ENCODE measurements around the gene SMPD3. TPM values are rescaled to one million over a fixed set of nuclear protein-coding genes. Genes with fewer than 3 reads are reported as not detected.

Gene SMPD3
- polyA plus RNA-seq, 3 donors = 0.45 to 1.9 (median 1.6) TPM

DNA sequence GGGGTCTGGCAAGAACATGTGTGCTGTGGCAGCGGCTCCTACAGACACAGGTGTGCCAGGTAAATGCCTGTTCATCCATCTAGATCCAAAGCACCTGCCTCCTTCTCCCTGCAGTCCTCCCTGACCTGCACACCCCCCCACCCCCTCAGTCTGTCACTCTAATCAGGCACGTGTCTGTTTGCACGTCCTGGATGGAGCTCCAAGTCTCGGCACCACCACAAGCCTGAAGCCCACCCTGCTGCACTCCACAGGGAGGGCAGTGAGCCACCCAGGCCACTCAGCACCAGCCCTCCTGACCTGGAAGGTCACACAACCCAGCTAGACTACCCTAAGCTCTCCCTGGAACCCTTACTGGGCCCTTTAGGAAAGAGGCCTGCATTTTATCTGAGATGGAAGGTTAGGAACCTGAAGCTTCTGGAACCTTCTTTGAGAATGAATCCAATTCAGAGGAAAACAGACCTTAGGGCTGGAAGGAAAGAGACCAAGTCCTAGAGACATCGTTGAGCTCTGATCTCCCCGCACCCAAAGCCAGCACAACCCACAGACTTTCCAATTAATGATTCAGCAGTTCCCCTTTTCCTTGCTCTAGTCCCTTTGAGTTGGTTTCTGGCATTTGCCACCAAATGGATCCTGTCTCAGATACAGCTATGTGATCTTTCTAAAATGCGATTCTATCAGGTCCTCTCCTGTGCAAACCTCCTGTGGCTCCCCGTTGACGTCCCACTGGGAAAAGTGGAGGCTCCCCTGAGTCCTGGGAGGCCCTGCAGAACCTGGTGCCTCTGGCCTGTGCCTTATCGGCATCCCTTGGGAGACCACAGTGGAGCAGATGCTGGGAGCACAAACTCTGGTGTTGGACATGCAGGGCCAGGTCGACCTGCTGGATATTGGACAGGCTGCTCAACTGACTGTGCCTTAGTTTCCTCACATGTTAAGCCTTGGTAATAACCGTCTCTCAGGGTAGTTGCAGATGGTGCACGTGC is 69.6 kb downstream of the SMPD3 start:
- 78 to 83% (median 79%) methylated on average over 13 of the region's 13 CpGs for WGBS, 3 donors
- no peak overlapping the region for H3K27ac ChIP-seq (ENCODE audit: low read depth, low read length)

DNA sequence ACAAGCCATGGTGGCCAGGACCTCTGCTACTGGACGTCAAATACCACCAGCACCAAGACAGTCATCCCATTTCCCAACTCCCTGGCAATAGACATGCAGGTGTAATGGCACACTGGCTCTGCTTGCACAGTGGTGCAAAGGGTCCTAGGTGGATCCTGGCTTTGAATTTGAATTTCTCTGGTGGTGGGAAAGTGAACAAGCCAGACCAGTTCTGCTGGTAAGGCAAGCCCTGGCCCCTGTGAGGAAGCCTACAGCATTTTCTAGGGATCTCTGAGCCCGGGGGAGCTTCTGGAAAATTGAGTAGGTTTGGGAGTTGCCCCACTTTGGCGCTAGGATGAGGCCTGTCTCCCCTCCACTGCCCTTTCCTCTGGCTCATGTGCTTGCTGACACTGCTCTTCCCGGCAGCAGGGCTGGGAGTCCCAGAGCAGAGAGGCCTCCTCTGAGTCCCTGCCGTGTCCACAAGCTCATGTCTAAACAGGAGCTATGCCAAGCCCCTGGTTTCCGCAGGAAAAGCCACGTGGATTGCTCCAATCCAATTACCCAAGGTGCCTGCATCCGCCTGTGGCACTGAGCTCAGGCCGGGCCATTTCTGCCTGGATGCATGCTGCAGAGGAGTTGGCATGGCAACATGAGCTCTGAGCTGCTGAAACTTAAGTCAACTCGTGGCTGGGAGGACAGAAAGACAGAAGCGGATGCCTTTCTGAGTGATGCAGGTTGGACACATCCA is 70.5 kb downstream of the SMPD3 start:
- 50 to 70% (median 60%) methylated on average over 11 of the region's 11 CpGs for WGBS, 3 donors
- H3K27ac ChIP-seq (ENCODE audit: low read depth, low read length) = no peak overlapping the region

DNA sequence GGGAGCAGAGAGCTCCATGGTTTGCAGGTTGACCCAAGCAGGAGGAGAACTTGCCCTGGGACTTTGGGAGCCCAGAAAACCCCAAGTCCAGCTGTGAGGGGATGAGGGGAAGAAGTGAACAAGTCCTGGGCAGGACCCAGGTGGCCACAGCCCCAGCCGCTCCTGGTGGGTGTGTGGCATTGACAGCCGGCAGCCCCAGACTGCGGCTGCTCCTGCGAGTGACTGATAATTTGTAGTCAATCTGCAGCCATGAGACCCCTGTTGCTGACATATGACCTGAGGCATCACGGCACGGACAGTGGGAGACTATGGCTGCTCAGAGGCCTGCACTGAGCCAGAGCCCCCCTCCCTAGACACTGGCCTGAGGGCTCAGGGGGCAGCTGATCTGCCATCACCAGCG is 71.1 kb downstream of the SMPD3 start:
- WGBS, 3 donors = 93 to 97% (median 96%) methylated on average over 7 of the region's 7 CpGs
- no peak overlapping the region for H3K27ac ChIP-seq (ENCODE audit: low read depth, low read length)

DNA sequence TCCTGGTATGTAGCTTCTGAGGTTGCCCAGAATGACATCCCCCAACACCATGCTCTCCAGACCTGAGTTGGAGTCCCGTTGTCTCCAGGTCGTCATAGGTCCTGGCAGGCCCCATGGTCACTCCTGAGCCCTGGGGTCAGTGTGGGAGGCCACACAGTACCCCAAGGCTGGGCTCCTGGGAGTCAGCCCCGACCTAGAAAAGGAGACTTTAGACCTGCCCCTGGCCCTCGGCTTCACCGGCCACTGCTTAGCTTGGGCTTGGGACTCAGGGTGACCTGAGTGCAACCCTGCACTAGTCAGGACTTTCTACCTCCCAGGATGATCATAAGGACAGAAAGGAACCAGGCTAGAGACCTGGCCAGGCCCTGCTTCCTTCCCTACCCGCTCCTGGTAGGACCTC is 71.7 kb downstream of the SMPD3 start:
- WGBS, 3 donors = 93 to 97% (median 94%) methylated on average over 6 of the region's 6 CpGs
- no peak overlapping the region for H3K27ac ChIP-seq (ENCODE audit: low read depth, low read length)

DNA sequence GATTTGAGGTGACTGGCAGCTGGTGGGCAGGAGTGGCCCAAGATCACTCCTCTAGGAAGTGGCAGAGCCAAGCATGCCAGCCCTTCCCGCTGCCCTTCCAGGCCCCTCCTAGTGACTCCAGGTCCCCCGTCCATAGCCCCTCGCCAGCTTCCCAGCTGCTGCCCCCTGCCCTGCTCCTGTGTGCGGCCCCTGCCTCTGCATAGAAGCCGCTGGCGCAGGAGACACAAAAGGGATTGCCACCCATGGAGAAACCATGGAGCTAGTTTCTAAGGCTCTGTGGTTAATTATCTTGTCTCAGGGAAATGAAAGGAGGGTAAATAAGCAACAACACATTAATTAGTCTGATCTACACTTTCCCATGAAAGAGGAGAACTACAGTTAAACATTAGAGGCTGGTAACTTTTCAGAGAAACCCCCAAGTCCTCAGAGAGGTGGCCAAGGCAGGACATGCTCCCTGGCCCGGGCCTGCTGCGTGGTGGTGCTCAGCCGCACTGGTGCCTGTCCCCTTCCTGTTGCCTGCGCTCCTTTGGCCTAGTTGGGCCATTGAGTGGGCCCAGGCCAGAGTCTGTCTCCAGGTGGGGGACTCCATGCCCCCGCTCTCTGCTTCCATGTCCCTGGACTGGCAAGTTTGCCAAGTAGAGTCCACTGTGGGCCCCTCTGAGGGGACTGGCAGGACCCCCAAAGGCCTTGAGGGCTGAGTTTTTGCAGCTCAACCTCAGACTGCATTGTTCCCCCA is 72.3 kb downstream of the SMPD3 start:
- 91 to 96% (median 95%) methylated on average over 10 to 11 of the region's 11 CpGs for WGBS, 3 donors
- H3K27ac ChIP-seq (ENCODE audit: low read depth, low read length) = no peak overlapping the region

DNA sequence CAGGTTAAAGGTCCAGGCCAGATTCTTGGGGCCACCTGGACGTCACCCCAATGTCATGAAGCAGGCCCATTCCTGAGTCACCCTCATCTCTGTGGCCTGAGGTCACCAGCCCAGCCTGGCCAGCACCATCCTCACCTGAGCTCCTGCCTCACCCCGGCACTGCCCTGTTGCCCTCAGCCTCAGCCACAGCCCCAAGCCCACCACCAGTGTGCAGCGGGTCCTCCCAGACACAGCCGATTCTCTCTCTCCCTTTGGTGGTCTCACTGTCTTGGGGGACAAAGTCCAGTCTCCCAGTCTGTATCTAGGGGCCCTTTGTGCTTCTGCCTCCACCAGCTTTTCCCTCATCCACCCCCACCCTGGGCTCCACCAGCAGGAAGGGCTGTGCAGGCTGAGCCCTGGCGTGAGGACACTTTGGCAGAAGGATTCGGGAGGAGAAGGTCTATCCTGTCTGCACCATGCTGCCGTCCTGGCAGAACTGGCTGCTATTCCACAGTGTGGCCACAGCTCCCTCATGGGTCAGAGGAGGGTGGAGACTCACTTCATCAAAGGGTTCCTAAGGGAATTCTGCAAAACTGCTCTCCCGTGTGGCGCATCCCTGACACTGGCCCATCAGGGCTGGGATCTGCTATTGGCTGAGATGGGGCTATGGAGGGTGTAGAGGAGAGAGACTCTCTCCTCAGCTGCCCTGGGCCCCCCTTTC is 73.2 kb downstream of the SMPD3 start:
- H3K27ac ChIP-seq (ENCODE audit: low read depth, low read length) = no peak overlapping the region
- 83 to 89% (median 84%) methylated on average over 9 of the region's 9 CpGs for WGBS, 3 donors

DNA sequence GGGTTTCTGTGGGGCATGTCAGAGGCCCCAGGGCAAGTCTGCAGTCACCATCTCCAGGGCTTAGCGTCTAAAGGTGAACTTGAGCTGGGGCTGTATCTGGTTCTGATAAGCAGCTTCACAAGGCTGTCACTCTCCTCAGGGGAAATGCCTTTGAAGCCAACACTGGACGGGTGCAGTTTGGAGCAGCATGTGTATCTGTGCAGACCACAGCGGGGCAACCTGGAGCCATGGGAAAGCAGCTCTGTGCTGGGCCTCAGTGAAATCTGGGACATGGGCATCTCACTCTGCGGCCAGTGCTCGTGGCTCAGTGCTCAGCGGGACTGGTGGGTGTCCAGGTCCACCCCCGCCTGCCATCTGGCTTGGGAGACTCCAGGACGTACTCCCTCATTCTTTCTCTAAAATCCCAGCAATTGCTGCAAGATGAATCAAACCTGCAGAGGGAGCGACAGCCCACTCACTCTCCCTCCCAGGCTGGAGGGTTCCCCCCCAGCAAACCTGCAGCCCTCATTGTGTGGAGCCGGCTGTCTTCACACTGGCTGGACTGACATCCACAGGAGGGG is 74.0 kb downstream of the SMPD3 start:
- WGBS, 3 donors = 59 to 91% (median 87%) methylated on average over 10 of the region's 10 CpGs
- no peak overlapping the region for H3K27ac ChIP-seq (ENCODE audit: low read depth, low read length)

DNA sequence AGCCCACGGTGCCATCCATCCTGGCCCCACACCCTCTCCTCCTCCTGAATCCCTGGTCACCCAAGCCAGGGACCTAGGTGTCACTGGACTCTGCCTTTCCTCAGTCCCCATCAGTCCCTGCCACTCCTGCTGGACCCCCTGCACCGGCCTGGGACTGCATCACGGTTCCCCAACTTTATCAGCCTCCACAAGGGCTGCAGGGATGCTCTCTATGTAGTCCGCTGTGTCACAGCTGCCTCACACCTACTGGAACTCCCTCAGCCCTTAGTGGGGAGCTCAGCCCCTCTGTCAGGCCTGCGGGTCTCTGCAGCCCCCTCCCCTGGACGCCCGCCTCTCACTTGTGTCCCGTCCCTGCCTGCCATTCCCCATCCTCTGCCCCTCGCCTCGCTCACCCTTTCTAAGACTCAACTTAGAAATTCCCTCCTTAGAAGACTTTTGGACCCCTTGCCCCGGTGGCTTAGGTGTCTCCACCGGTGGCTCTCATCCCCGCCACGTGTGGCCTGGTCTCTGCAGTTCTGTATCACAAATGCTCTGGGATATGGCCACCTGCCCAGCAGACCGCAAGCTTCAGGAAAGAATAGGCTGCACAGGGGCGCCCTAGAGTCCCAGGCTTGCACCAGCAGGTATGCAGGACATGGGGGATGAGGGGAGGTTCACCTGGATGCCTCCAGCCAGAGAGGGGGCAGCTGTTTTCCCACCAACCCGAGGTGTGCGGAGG is 74.6 kb downstream of the SMPD3 start:
- H3K27ac ChIP-seq (ENCODE audit: low read depth, low read length) = no peak overlapping the region
- 59 to 87% (median 83%) methylated on average over 18 of the region's 18 CpGs for WGBS, 3 donors

DNA sequence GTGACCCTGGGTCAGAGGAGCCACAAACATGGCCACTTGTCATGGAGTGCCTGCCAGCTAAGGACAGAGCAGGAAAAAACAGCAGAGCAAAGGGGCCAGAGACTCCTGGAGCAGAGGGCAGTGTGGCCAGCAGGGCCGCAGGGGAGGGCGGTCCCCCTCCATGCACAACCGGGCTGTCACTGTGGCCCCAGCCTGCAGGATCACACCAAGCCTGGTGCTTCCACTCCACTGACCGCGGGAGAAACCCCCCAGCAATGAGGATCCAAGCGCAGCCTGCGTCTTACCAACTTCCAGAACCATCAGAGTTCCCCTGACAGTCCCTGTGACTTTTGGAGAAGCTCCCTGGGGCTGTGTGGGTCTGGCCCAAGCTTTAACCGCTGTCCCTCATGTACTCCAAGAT is 75.5 kb downstream of the SMPD3 start:
- WGBS, 3 donors = 82 to 97% (median 93%) methylated on average over 8 of the region's 8 CpGs

DNA sequence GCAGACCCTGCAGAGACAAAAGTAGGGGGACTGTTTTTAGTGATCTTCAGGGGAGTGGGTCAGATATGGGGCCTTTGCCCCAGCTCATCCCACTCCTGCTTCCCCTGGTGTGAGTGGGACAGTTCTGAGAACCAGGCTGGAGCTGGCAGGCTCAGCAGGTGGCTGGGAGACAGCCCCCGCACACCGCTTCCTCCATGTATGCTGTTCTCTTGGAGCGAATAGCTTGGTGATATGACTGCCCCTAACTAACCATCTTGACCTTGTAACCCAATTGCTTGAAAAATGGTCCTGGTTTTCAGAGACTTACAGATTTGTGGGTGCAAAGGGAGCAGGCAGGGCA is 76.0 kb downstream of the SMPD3 start:
- WGBS, 3 donors = 93 to 100% (median 98%) methylated on average over 3 of the region's 3 CpGs
- no peak overlapping the region for H3K27ac ChIP-seq (ENCODE audit: low read depth, low read length)

More for the DNA sequence above, 75.5 kb downstream of the SMPD3 start:
- no peak overlapping the region for H3K27ac ChIP-seq (ENCODE audit: low read depth, low read length)

DNA sequence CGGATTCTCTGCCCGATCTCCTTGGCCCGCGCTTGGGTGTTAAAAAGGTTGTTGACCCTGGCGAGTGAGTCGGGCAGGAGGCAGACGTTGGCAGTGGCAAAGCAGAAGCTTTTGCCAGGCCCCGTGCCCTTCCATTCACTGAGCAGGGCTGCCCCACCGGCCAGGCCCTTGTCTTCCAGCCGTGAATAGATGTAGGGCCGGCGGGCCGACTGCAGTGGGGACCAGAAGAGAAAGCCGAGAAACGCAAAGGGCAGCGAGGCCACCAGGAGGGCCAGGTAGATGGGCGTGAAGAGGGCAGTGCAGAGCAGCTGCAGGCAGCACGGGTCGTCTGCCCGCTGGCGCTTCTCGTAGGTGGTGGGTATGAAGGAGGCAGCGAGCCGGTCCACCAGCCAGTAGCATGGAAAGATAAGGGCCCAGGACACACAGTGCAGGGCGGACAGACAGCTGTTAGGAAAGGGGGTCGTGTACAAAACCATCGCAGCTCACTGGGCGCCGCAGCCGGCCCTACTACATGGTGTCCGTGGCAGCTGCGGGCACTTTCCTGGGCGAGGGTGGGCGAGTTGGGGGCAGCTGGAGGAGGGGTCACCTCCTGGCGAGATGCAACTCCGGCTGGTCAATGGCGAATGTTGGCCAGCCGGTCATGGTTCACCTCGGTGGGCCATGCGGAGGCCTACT is 76.5 kb downstream of the SMPD3 start:
- H3K27ac ChIP-seq (ENCODE audit: low read depth, low read length) = no peak overlapping the region
- WGBS, 3 donors = 92 to 97% (median 94%) methylated on average over 38 to 40 of the region's 40 CpGs

DNA sequence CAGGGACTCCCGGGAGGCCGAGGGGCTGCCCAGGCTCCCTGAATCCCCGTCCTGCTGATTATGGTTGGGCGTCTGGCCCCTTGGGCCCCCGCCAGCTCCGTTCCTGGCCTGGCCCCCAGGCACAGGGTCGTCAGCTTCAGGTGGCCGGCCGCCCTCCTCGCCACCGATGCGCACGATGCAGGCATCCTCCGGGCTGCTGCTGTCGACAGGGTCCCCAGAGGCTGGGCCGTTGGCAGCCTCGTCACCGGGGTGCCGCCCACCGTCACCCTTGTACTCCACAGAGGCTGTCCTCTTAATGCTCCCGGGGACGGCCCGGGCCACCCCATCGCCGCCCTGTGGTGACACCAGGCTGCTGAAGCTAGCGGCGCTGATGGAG is 77.0 kb downstream of the SMPD3 start:
- H3K27ac ChIP-seq (ENCODE audit: low read depth, low read length) = no peak overlapping the region
- WGBS, 3 donors = 92 to 94% (median 94%) methylated on average over 14 to 27 of the region's 27 CpGs

DNA sequence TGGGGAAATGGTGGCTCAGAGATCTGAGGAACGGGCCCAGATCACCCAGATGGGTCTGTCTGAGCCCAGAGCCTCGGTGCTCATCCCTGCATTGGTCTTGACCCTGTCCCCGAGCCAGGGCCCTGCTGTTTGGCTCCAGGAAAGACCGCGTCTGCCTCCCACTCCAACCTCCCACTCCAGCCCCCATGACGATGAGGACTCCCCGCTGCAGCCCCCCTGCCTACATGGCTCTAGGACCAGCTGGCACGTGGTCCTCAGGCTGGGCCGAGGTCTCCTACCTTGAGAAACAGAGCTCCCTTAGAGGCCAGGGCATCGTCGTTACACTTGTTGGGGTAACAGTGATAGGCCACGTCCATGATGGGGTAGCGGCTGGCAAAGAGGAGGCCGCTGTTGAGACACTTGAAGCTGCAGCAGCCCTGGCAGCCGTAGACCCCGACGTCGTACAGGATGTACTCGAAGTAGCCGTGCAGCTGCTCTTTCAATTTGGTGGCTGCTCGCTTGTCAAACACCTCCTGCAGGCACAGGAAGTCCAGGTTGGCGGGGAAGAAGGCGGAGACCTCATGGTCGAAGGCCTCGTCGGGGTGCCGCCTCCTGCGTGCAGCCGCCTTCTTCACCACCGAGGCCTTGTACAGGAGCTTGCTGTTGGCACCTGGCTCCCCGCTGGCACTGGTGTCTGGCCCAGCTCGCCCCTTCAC is 77.6 kb downstream of the SMPD3 start:
- 75 to 84% (median 82%) methylated on average over 32 of the region's 32 CpGs for WGBS, 3 donors
- no peak overlapping the region for H3K27ac ChIP-seq (ENCODE audit: low read depth, low read length)

DNA sequence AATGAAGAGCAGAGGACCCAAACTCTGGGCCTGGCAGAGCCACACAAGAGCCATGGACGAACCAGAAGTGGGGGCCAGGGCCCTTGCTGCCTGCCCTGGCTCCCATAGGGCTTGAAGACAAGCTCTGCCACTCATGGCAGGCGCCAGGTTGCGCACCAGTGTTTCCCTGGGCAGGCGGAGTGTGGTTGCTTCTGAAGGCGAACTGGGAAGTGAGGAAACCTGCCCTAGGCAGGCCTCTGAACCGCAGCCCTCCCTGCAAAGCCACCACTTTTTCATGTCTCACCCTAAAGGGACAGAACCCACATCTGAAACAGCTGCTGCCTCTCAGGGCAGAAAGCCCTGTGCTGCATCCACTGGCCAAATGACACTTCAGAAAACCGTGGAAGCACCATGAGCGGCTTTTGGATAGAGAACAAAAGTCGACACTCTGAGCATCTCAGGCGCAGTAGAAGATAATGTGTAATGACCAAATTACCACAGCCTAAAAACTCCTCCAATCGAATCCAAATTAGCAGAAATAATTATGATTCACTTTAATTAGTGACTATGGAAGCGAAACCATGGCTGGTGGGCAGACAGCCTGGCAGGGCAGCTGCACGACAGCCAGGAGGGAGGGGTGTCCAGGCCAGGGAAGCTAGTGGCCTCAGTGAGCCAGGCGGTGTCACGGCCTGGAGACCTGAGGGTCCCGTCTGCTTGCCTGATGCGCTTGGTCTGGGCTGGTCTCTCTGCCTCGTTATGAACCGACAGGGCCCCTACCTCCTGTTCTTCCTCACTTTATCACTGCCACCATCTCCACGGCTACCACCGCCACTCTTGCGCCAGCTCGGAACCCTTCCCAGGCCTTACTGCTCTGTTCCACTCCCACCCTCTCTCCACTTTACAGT is 78.4 kb downstream of the SMPD3 start:
- no peak overlapping the region for H3K27ac ChIP-seq (ENCODE audit: low read depth, low read length)
- 59 to 87% (median 74%) methylated on average over 23 of the region's 23 CpGs for WGBS, 3 donors

DNA sequence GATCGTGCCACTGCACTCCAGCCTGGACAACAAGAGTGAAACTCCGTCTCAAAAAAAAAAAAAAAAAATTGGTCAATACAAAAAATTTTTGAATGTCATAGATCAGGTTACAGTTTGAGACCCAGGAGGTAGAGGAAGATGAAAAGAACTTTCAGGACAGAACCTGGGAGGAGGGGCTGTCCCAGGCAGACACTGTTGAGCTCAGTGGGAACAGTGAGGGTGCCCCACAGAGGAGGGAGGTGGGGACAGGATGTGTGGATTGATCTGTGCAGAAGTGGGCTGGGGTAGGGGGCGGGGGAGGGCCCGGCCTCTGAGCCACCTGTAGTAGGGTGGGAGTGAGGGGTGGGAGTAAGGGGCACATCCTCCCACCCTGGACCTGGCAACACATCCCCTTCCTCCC is 79.1 kb downstream of the SMPD3 start:
- WGBS, 3 donors = 63 to 86% (median 64%) methylated on average over 3 to 4 of the region's 4 CpGs
- no peak overlapping the region for H3K27ac ChIP-seq (ENCODE audit: low read depth, low read length)
